AG04450 (cell line): ENCODE measurements around the gene ABCG1. TPM values are rescaled to one million over a fixed set of nuclear protein-coding genes. Genes with fewer than 3 reads are reported as not detected.

Experiments used
- CTCF ChIA-PET: fragments of 300-600, 350-600 bp; formaldehyde crosslinking; extraction: SDS; loops from one replicate; lab custom pipeline; 2022; ENCODE audit warnings: antibody characterized with exemption, inconsistent platforms; lab: Charles Lee
- POLR2A ChIA-PET: fragments of 350-600 bp; formaldehyde crosslinking; extraction: SDS; loops from one replicate; lab custom pipeline; 2021; ENCODE audit warnings: antibody characterized with exemption, inconsistent platforms; lab: Yijun Ruan, JAX
- DNase-seq: peaks from one replicate; pipeline ENCODE4 v3.0.0-alpha.2; 2011; ENCODE audit warnings: low read depth, low spot score
- H3K27ac ChIP-seq: one replicate; pipeline ENCODE4 v1.5.1; 2012; ENCODE audit warnings: low read depth, low read length, control low read depth
- H3K27me3 ChIP-seq: one replicate; pipeline ENCODE4 v1.6.0; 2012; ENCODE audit warnings: low read length; ENCODE audit not compliant: control insufficient read depth, insufficient read depth
- H3K4me3 ChIP-seq: 2 replicates; pipeline ENCODE4 v1.5.1; 2011; ENCODE audit warnings: mild to moderate bottlenecking, low read depth, low read length, control low read depth
- H3K9me3 ChIP-seq: 2 replicates; pipeline ENCODE4 v1.5.1; 2012; ENCODE audit warnings: low read length; ENCODE audit not compliant: control insufficient read depth, insufficient read depth
- CTCF ChIP-seq: IDR thresholded peaks from 2 replicates; pipeline ENCODE4 v1.5.1; 2011; ENCODE audit warnings: low read depth, low read length, control low read depth, inconsistent platforms
- polyA plus RNA-seq: library from polyadenylated mRNA; depleted of rRNA; stranded (reverse); fragments of >200 nt; gene quantifications from 2 replicates; pipeline ENCODE4 v1.2.3, GENCODE V29; 2011

ABCG1 gene
- polyA plus RNA-seq, 1 experiment: 0.71 TPM

GRCh38 chr21:42193131-42193671, 25.7 kb upstream of the ABCG1 start:
- ChIA-PET CTCF (no interaction called here), POLR2A (no interaction called here)
- TF ChIP-seq CTCF: no peak
- no peak overlapping the region for H3K27ac ChIP-seq
- no peaks in the 10 kb centered on the region for H3K9me3 ChIP-seq
- peaks cover 3% of the 10 kb centered on the region for H3K27me3 ChIP-seq
- DNase-seq: no peak
- no peak overlapping the region for H3K4me3 ChIP-seq

GRCh38 chr21:42193721-42194120, 25.2 kb upstream of the ABCG1 start:
- no peak overlapping the region for H3K27ac ChIP-seq
- H3K9me3 ChIP-seq: no peaks in the 10 kb centered on the region
- H3K27me3 ChIP-seq: peaks cover 3% of the 10 kb centered on the region
- no peak for DNase-seq
- no peak overlapping the region for H3K4me3 ChIP-seq
- no peak for TF ChIP-seq CTCF
- POLR2A ChIA-PET: no interaction called here
- CTCF ChIA-PET: no interaction called here

DNA sequence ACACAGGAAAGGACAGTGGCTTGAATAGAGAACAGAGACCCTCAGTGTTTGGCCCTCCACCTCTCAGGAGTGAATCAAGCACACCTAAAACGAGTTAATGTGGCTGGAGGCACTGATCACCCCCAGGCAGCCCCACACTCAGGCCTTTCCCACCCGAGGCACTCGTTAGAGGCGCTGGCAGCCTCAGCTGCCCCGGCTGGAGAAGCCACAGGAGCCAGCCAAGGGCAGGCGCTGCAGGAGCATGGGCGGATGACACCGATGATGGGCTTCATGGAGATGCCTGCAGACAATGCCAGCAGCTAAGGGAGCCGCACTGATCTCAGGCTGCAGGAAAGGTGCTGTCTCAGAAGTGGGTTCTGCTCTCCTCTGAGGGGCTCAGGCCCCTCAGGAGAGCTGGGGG, 24.1 kb upstream of the ABCG1 start:
- Histone ChIP-seq H3K4me3 (no peak overlapping the region), H3K27ac (no peak overlapping the region), H3K9me3 (no peaks in the 10 kb centered on the region), H3K27me3 (peaks cover 3% of the 10 kb centered on the region)
- no peak for DNase-seq
- POLR2A ChIA-PET: no interaction called here
- CTCF ChIA-PET: no interaction called here
- TF ChIP-seq CTCF: no peak

DNA sequence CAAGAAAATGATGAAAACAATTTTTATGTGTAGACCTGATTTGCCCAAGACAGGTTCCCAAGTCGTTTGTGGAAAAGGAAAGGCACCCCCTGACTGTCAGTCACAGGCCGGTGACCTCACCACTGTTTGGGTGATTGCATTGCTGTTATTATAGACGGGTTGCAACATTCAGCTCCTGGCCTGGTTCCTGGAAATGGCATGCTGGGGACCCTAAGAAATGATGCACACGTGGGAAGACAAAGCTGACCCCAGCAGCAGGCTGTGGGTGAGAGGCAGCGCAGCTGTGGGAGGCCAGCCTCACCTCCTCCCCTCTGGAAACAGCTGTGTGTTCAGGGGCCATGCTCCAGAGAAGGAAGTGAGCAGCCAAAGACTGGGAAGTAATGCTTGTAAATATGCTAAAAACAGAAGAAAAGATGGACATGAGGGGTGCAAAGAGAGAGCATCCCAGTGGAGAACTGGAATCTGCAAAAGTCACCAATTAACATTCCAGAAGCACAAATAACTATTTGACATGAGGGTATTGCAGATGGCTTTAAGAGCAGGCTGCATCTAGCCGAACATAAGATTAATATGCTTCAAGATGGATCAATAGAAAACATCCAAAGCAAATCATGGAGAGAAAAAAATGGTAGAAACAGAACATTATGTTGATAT, 23.4 kb upstream of the ABCG1 start:
- POLR2A ChIA-PET: no interaction called here

More for the DNA sequence above, 23.4 kb upstream of the ABCG1 start:
- CTCF ChIA-PET: no interaction called here
- DNase-seq: peak; percentile 10
- Histone ChIP-seq H3K27me3 (peaks cover 3% of the 10 kb centered on the region), H3K9me3 (no peaks in the 10 kb centered on the region), H3K4me3 (no peak overlapping the region), H3K27ac (no peak overlapping the region)
- TF ChIP-seq CTCF: no peak
